Uterus (tissue), 2 donors: ENCODE measurements around the gene ZC3H7A.
"Not testable (repeated sequence)": the region's sequence is repeated elsewhere in the genome, so short reads cannot be mapped to it uniquely, and the experiment has no call there.

Experiments used
- POLR2A ChIP-seq, 2 donors: fragments of 450-650 bp; IDR thresholded peaks; one replicate each; pipeline ENCODE4 v1.6.1; 2016; ENCODE audit warnings: antibody characterized with exemption in 2 of 2, mild to moderate bottlenecking in 1 of 2, moderate library complexity in 1 of 2
- TF ChIP-seq, protein P1 (sequence below), 4 experiments: fragments of 200-600 bp in 2 of 4; fragments of 450-650 bp in 2 of 4; sonication (generic) in 2 of 4; IDR thresholded peaks; one replicate each; pipeline ENCODE4 v1.5.1; 2016 to 2019; ENCODE audit warnings: antibody characterized with exemption in 4 of 4, mild to moderate bottlenecking in 2 of 4, moderate library complexity in 1 of 4

DNA sequence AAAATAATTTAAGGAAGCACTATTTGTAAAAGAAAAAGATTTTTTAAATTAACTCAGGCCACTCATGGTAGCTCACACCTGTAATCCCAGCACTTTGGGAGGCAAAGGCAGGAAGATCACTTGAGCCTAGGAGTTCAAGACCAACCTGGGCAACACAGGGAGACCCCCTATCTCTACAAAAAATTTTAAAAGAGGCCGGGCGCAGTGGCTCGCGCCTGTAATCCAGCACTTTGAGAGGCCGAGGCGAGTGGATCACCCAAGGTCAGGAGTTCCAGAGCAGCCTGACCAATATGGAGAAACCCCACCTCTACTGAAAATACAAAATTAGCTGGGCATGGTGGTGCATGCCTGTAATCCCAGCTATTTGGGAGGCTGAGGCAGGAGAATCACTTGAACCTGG lies 12.7 kb downstream of the ZC3H7A start:
- TF ChIP-seq, protein P1, sequence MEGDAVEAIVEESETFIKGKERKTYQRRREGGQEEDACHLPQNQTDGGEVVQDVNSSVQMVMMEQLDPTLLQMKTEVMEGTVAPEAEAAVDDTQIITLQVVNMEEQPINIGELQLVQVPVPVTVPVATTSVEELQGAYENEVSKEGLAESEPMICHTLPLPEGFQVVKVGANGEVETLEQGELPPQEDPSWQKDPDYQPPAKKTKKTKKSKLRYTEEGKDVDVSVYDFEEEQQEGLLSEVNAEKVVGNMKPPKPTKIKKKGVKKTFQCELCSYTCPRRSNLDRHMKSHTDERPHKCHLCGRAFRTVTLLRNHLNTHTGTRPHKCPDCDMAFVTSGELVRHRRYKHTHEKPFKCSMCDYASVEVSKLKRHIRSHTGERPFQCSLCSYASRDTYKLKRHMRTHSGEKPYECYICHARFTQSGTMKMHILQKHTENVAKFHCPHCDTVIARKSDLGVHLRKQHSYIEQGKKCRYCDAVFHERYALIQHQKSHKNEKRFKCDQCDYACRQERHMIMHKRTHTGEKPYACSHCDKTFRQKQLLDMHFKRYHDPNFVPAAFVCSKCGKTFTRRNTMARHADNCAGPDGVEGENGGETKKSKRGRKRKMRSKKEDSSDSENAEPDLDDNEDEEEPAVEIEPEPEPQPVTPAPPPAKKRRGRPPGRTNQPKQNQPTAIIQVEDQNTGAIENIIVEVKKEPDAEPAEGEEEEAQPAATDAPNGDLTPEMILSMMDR (IDR thresholded peaks at IDR 0.05): not testable (repeated sequence)
- TF ChIP-seq POLR2A (IDR thresholded peaks at IDR 0.05): not testable (repeated sequence)
